ENCODE results near the gene SMOC2. TPM values are rescaled to one million over a fixed set of nuclear protein-coding genes. Genes with fewer than 3 reads are reported as not detected.

The SMOC2 gene
- polyA plus RNA-seq, 1 of the 3 experiments (the other 2 are of a cell fraction) = not detected

- no peak overlapping the region for H2AFZ ChIP-seq (ENCODE audit: low read depth)
- H3K9me3 ChIP-seq = no peaks in the 10 kb centered on the region
- ChIA-PET POLR2A (no interaction called here), CTCF (no interaction called here)
- no peak overlapping the region for H3K9ac ChIP-seq
- no peak for TF ChIP-seq TEAD4 (IDR thresholded peaks at IDR 0.05; ENCODE audit: borderline replicate concordance, insufficient read depth)
- no peak for TF ChIP-seq FOSL2 (IDR thresholded peaks at IDR 0.05; ENCODE audit: borderline replicate concordance, low read depth)
- no peak for TF ChIP-seq ELF1 (IDR thresholded peaks at IDR 0.05)
- no peak for TF ChIP-seq ZBTB33 (IDR thresholded peaks at IDR 0.05; ENCODE audit: borderline replicate concordance, low read depth)
- TF ChIP-seq TCF12 (IDR thresholded peaks at IDR 0.05) = no peak
- TF ChIP-seq FOXM1 (IDR thresholded peaks at IDR 0.05; ENCODE audit: low read depth) = no peak
- no peak for TF ChIP-seq CTCF (IDR thresholded peaks at IDR 0.05)
- TF ChIP-seq YY1 (IDR thresholded peaks at IDR 0.05; ENCODE audit: low read depth) = no peak
- TF ChIP-seq GATA2 (CRISPR knock-in tag; IDR thresholded peaks at IDR 0.05) = no peak
- no peak for TF ChIP-seq FOXJ3 (CRISPR knock-in tag; IDR thresholded peaks at IDR 0.05)
- no peak for TF ChIP-seq NRF1 (IDR thresholded peaks at IDR 0.05; ENCODE audit: low read depth, low read length)
- TF ChIP-seq RAD21 (IDR thresholded peaks at IDR 0.05; ENCODE audit: low read length) = no peak
- TF ChIP-seq MAX (IDR thresholded peaks at IDR 0.05; ENCODE audit: low read depth) = no peak
- no peak for TF ChIP-seq RCOR1 (IDR thresholded peaks at IDR 0.05; ENCODE audit: low read length)
- TF ChIP-seq CHD2 (IDR thresholded peaks at IDR 0.05; ENCODE audit: low read length, partially characterized antibody) = no peak
- no peak for TF ChIP-seq RFX5 (IDR thresholded peaks at IDR 0.05; ENCODE audit: low read length)
- TF ChIP-seq GABPA (IDR thresholded peaks at IDR 0.05; ENCODE audit: low read depth) = no peak
- TF ChIP-seq MXI1 (IDR thresholded peaks at IDR 0.05; ENCODE audit: low read depth, low read length) = no peak
- H4K20me1 ChIP-seq (ENCODE audit: insufficient read depth) = no peaks in the 10 kb centered on the region
- H3K79me2 ChIP-seq (ENCODE audit: insufficient read depth) = no peaks in the 10 kb centered on the region
- no peaks in the 10 kb centered on the region for H3K36me3 ChIP-seq (replicated peaks in 1 of 2; ENCODE audit: control insufficient read depth in 1 of 2, insufficient read depth in 2 of 2, low read length in 1 of 2)
- no peaks in the 10 kb centered on the region for H3K27me3 ChIP-seq (ENCODE audit: insufficient read depth)
- no peak overlapping the region for H3K4me3 ChIP-seq (ENCODE audit: low read depth in 2 of 2, low read length in 1 of 2)
- 41% methylated on average over 7 of the region's 7 CpGs for WGBS (ENCODE audit: low lambda C conversion rate)
- H3K4me2 ChIP-seq = no peak overlapping the region
- no peaks in the 10 kb centered on the region for H3K9me2 ChIP-seq
- H3K4me1 ChIP-seq (ENCODE audit: control insufficient read depth in 1 of 2, insufficient read depth in 2 of 2, low read depth in 1 of 2, low read length in 1 of 2) = no peaks in the 10 kb centered on the region
- no peak for DNase-seq
- H3K27ac ChIP-seq (ENCODE audit: low read depth in 2 of 2, low read length in 1 of 2) = no peak overlapping the region
- no peaks in the 10 kb centered on the region for H3F3A ChIP-seq (replicated peaks; ENCODE audit: insufficient read depth)
These were observed 233.6 kb downstream of the SMOC2 start for GRCh38 chr6:168674595-168674994.
